Measurements from ENCODE around the gene TEX30. TPM values are rescaled to one million over a fixed set of nuclear protein-coding genes. Genes with fewer than 3 reads are reported as not detected.

Gene TEX30
- total RNA-seq, 1 donor from 2014 or later: 16.0 TPM

GRCh38 chr13:102779436-102780159 is 6.0 kb upstream of the TEX30 start:
- DNase-seq (ENCODE audit: low read depth): no peak

- no peak for DNase-seq (ENCODE audit: low read depth)
Observed at GRCh38 chr13:102777736-102778135, 4.2 kb upstream of the TEX30 start.

GRCh38 chr13:102776271-102776670 is 2.7 kb upstream of the TEX30 start:
- no peak for DNase-seq (ENCODE audit: low read depth)

- DNase-seq (ENCODE audit: low read depth): peak; percentile 81
Observed at GRCh38 chr13:102774591-102775520, 1.3 kb upstream of the TEX30 start.

- DNase-seq (ENCODE audit: low read depth): no peak
Observed at GRCh38 chr13:102774214-102774568, 605 bp upstream of the TEX30 start.

GRCh38 chr13:102772042-102772425 is 1.6 kb downstream of the TEX30 start:
- no peak for DNase-seq (ENCODE audit: low read depth)

GRCh38 chr13:102771298-102772041 is 2.1 kb downstream of the TEX30 start:
- DNase-seq (ENCODE audit: low read depth): no peak

GRCh38 chr13:102770435-102770834 is 3.2 kb downstream of the TEX30 start:
- peak; percentile 66 for DNase-seq (ENCODE audit: low read depth)

- DNase-seq (ENCODE audit: low read depth): peak; percentile 17
Observed at GRCh38 chr13:102769679-102770078, 3.9 kb downstream of the TEX30 start.

- no peak for DNase-seq (ENCODE audit: low read depth)
Observed at GRCh38 chr13:102768909-102769308, 4.7 kb downstream of the TEX30 start.

GRCh38 chr13:102763741-102764140 is 9.8 kb downstream of the TEX30 start:
- DNase-seq (ENCODE audit: low read depth): no peak

- no peak for DNase-seq (ENCODE audit: low read depth)
Observed at GRCh38 chr13:102761071-102761470, 12.5 kb downstream of the TEX30 start.

- DNase-seq (ENCODE audit: low read depth): no peak
Observed at GRCh38 chr13:102758842-102759241, 14.7 kb downstream of the TEX30 start.

GRCh38 chr13:102757006-102757405 is 16.6 kb downstream of the TEX30 start:
- DNase-seq (ENCODE audit: low read depth): no peak

GRCh38 chr13:102751886-102752285 is 21.7 kb downstream of the TEX30 start:
- no peak for DNase-seq (ENCODE audit: low read depth)

- DNase-seq (ENCODE audit: low read depth): no peak
Observed at GRCh38 chr13:102742506-102742905, 31.1 kb downstream of the TEX30 start.

- DNase-seq (ENCODE audit: low read depth): no peak
Observed at GRCh38 chr13:102742101-102742500, 31.5 kb downstream of the TEX30 start.

GRCh38 chr13:102729560-102730270 is 43.9 kb downstream of the TEX30 start:
- DNase-seq (ENCODE audit: low read depth): peak; percentile 37

GRCh38 chr13:102726430-102726829 is 47.2 kb downstream of the TEX30 start:
- peak; percentile 26 for DNase-seq (ENCODE audit: low read depth)

GRCh38 chr13:102724923-102725322 is 48.7 kb downstream of the TEX30 start:
- DNase-seq (ENCODE audit: low read depth): peak; percentile 92

- peak; percentile 48 for DNase-seq (ENCODE audit: low read depth)
Observed at GRCh38 chr13:102721800-102722231, 51.8 kb downstream of the TEX30 start.

GRCh38 chr13:102718746-102719145 is 54.8 kb downstream of the TEX30 start:
- DNase-seq (ENCODE audit: low read depth): no peak

Data from renal cortical epithelial cell (primary cell).